Hepatocyte (in vitro differentiated cells): ENCODE results near the gene NOXA1.

Experiments
- CTCF ChIP-seq: fragments of 200-600 bp; sonication (generic); IDR thresholded peaks from 2 replicates; pipeline ENCODE4 v1.5.1; 2016; ENCODE audit warnings: antibody characterized with exemption, mild to moderate bottlenecking; ENCODE audit not compliant: poor library complexity
- EZH2 ChIP-seq: fragments of 200-600 bp; sonication (generic); IDR thresholded peaks from 2 replicates; pipeline ENCODE4 v1.6.1; 2016; ENCODE audit warnings: antibody characterized with exemption, mild to moderate bottlenecking, borderline replicate concordance
- EZH2phosphoT487 ChIP-seq: fragments of 200-600 bp; sonication (generic); IDR thresholded peaks from one replicate; pipeline ENCODE4 v1.6.1; 2018; ENCODE audit warnings: antibody characterized with exemption, mild to moderate bottlenecking, low read depth, moderate library complexity; ENCODE audit not compliant: unreplicated experiment, severe bottlenecking

GRCh38 chr9:137396227-137396626 is 27.0 kb upstream of the NOXA1 start:
- TF ChIP-seq CTCF (no peak), EZH2 (no peak), EZH2phosphoT487 (no peak)
